ENCODE measurements around the gene GPATCH2.
"Not testable (repeated sequence)": the region's sequence is repeated elsewhere in the genome, so short reads cannot be mapped to it uniquely, and the experiment has no call there.

The GPATCH2 gene

GRCh38 chr1:217524787-217525520, 105.9 kb downstream of the GPATCH2 start:
- no peak for DNase-seq

- not testable (repeated sequence) for DNase-seq
Measured at GRCh38 chr1:217523921-217524320, 107.0 kb downstream of the GPATCH2 start.

GRCh38 chr1:217522277-217522676, 108.6 kb downstream of the GPATCH2 start:
- DNase-seq: no peak

GRCh38 chr1:217521317-217521716, 109.6 kb downstream of the GPATCH2 start:
- DNase-seq: no peak

GRCh38 chr1:217506878-217507277, 124.0 kb downstream of the GPATCH2 start:
- no peak for DNase-seq

GRCh38 chr1:217498209-217498608, 132.7 kb downstream of the GPATCH2 start:
- DNase-seq: no peak

GRCh38 chr1:217495249-217495648, 135.6 kb downstream of the GPATCH2 start:
- DNase-seq: no peak

GRCh38 chr1:217494767-217495166, 136.1 kb downstream of the GPATCH2 start:
- DNase-seq: no peak

- no peak for DNase-seq
Measured at GRCh38 chr1:217493290-217493689, 137.6 kb downstream of the GPATCH2 start.

GRCh38 chr1:217484871-217485270, 146.0 kb downstream of the GPATCH2 start:
- DNase-seq: no peak

GRCh38 chr1:217482356-217483102, 148.4 kb downstream of the GPATCH2 start:
- peak; percentile 59 for DNase-seq

- no peak for DNase-seq
Measured at GRCh38 chr1:217478450-217478849, 152.4 kb downstream of the GPATCH2 start.

GRCh38 chr1:217472915-217473314, 158.0 kb downstream of the GPATCH2 start:
- no peak for DNase-seq

GRCh38 chr1:217471403-217471802, 159.5 kb downstream of the GPATCH2 start:
- DNase-seq: no peak

GRCh38 chr1:217469983-217470382, 160.9 kb downstream of the GPATCH2 start:
- no peak for DNase-seq

- no peak for DNase-seq
Measured at GRCh38 chr1:217465102-217465501, 165.8 kb downstream of the GPATCH2 start.

GRCh38 chr1:217462666-217463065, 168.2 kb downstream of the GPATCH2 start:
- no peak for DNase-seq

- DNase-seq: no peak
Measured at GRCh38 chr1:217462159-217462558, 168.7 kb downstream of the GPATCH2 start.

GRCh38 chr1:217457016-217457415, 173.9 kb downstream of the GPATCH2 start:
- DNase-seq: no peak

- no peak for DNase-seq
Measured at GRCh38 chr1:217456261-217456660, 174.6 kb downstream of the GPATCH2 start.

GRCh38 chr1:217453816-217454215, 177.1 kb downstream of the GPATCH2 start:
- no peak for DNase-seq

- DNase-seq: no peak
Measured at GRCh38 chr1:217449370-217449769, 181.5 kb downstream of the GPATCH2 start.

- no peak for DNase-seq
Measured at GRCh38 chr1:217443845-217444244, 187.0 kb downstream of the GPATCH2 start.

- DNase-seq: no peak
Measured at GRCh38 chr1:217437376-217437775, 193.5 kb downstream of the GPATCH2 start.
